Stomach (tissue), 9 donors: ENCODE measurements around the gene ITPKA. TPM values are rescaled to one million over a fixed set of nuclear protein-coding genes. Genes with fewer than 3 reads are reported as not detected.

Source experiments
- DNase-seq, 2 donors: peaks; one replicate each; pipeline versions ENCODE4 v3.0.0 to v3.0.0-alpha.2; 2013 to 2019
- H3K27ac ChIP-seq, 5 donors: fragments of 200-600 bp in 4 of 5; sonication (generic) in 4 of 5; one replicate each; pipeline ENCODE4 v1.5.1; 2013 to 2019; ENCODE audit warnings: mild to moderate bottlenecking in 1 of 5, moderate library complexity in 1 of 5
- H3K27me3 ChIP-seq, 3 donors: fragments of 200-600 bp; sonication (generic); one replicate each; pipeline ENCODE4 v1.5.1; 2017 to 2019; ENCODE audit warnings: mixed run types in 1 of 3
- H3K36me3 ChIP-seq, 4 donors: fragments of 200-600 bp; sonication (generic); 1 replicate in 3 of 4; 2 replicates in 1 of 4; pipeline ENCODE4 v1.5.1; 2016 to 2019
- H3K4me1 ChIP-seq, 4 donors: fragments of 200-600 bp; sonication (generic); one replicate each; pipeline ENCODE4 v1.5.1; 2016 to 2019
- H3K4me3 ChIP-seq, 4 donors: fragments of 200-600 bp; sonication (generic) in 3 of 4; one replicate each; pipeline ENCODE4 v1.5.1; 2016 to 2019; ENCODE audit warnings: mild to moderate bottlenecking in 1 of 4
- H3K9me3 ChIP-seq, 4 donors: fragments of 200-600 bp; sonication (generic); one replicate each; pipeline ENCODE4 v1.5.1; 2016 to 2019
- CTCF ChIP-seq, 7 experiments: fragments of 450-650 bp in 4 of 7; fragments of 200-600 bp in 3 of 7; sonication (generic) in 3 of 7; IDR thresholded peaks; one replicate each; pipeline ENCODE4 v1.5.1; 2016 to 2019; ENCODE audit warnings: antibody characterized with exemption in 7 of 7, control low read depth in 2 of 7, mild to moderate bottlenecking in 1 of 7
- EP300 ChIP-seq: sonication (generic); formaldehyde crosslinking; IDR thresholded peaks from one replicate; pipeline ENCODE4 v1.6.1; 2017; ENCODE audit warnings: antibody characterized with exemption
- POLR2A ChIP-seq, 4 donors: fragments of 450-650 bp; IDR thresholded peaks; one replicate each; pipeline ENCODE4 v1.6.1; 2016; ENCODE audit warnings: antibody characterized with exemption in 4 of 4, control low read depth in 2 of 4, mild to moderate bottlenecking in 1 of 4, moderate library complexity in 1 of 4
- POLR2AphosphoS5 ChIP-seq, 3 donors: sonication (generic); formaldehyde crosslinking; IDR thresholded peaks; one replicate each; pipeline ENCODE4 v1.6.1; 2016; ENCODE audit warnings: antibody characterized with exemption in 3 of 3
- WGBS, 5 donors: extraction: QIAGEN DNeasy Blood & Tissue Kit in 3 of 5; methylation state at CpG; one replicate each; pipeline versions ENCODE4 v1.1.5 to v1.1.7; 2013 to 2018; 5-methylcytosine and 5-hydroxymethylcytosine counted together
- intact Hi-C: fragments of 100-400 bp; cut with DNase I; formaldehyde crosslinking; loops from one replicate; pipeline ENCODE4 v1.15.1; 2023; ENCODE audit warnings: low total_unique reads
- polyA plus RNA-seq, 3 donors: library from polyadenylated mRNA; stranded (reverse); fragments of 200-250 nt; gene quantifications; one replicate each; pipeline ENCODE4 v1.2.3, GENCODE V29; 2013
- total RNA-seq, 5 donors: library from RNA; depleted of rRNA; stranded (reverse); fragments of >200 nt; gene quantifications; one replicate each; pipeline versions ENCODE4 v1.1.0 to v1.2.3, GENCODE V29; 2014 to 2016
- donor health status: healthy with polysubstance abuse.
- donor health status: Bipolar disorder and iron deficiency.
- donor health status: healthy.

The ITPKA gene
- total and polyA plus RNA-seq, 8 donors: 3.0 to 308 (median 30.4) TPM

GRCh38 chr15:41494190-41494921, 682 bp downstream of the ITPKA start:
- peak; percentile 43 to 74 for DNase-seq
- Histone ChIP-seq H3K27ac (peak overlapping the region; percentile 76 to 91 (median 85)), H3K27me3 (peaks cover 0 to 76% (median 22%) of the 10 kb centered on the region in 3 donors), H3K4me1 (peaks cover 42 to 51% (median 44%) of the 10 kb centered on the region in 4 donors), H3K36me3 (no peaks in the 10 kb centered on the region), H3K9me3 (no peaks in the 10 kb centered on the region), H3K4me3 (peak overlapping the region; percentile 58 to 76 (median 66))
- TF ChIP-seq EP300 (no peak), CTCF (IDR thresholded peaks at IDR 0.05) (no peak), POLR2A (IDR thresholded peaks at IDR 0.05) (no peak), POLR2AphosphoS5 (IDR thresholded peaks at IDR 0.05) (no peak)
- intact Hi-C loops: no loop called here
- WGBS, 5 donors: 0 to 1% (median 1%) methylated on average over 15 to 77 of the region's 77 CpGs

- 3 to 8% (median 4%) methylated on average over 39 to 60 of the region's 60 CpGs for WGBS, 5 donors
- peaks cover 42 to 51% (median 44%) of the 10 kb centered on the region in 4 donors for H3K4me1 ChIP-seq
- peaks cover 0 to 80% (median 22%) of the 10 kb centered on the region in 3 donors for H3K27me3 ChIP-seq
- DNase-seq: peak; percentile 40 to 59
- intact Hi-C loops: no loop called here
- peak overlapping the region; percentile 76 to 91 (median 85) for H3K27ac ChIP-seq
- no peak for TF ChIP-seq POLR2A (IDR thresholded peaks at IDR 0.05)
- TF ChIP-seq EP300: no peak
- no peak for TF ChIP-seq CTCF (IDR thresholded peaks at IDR 0.05)
- TF ChIP-seq POLR2AphosphoS5 (IDR thresholded peaks at IDR 0.05): no peak
- no peaks in the 10 kb centered on the region for H3K9me3 ChIP-seq
- H3K36me3 ChIP-seq: no peaks in the 10 kb centered on the region
- peak overlapping the region; percentile 58 to 76 (median 66) for H3K4me3 ChIP-seq
Measured at GRCh38 chr15:41494922-41495735, 1.5 kb downstream of the ITPKA start.

- no peaks in the 10 kb centered on the region for H3K9me3 ChIP-seq
- peak; percentile 89 to 91 for DNase-seq
- no peaks in the 10 kb centered on the region for H3K36me3 ChIP-seq
- peak overlapping the region; percentile 76 to 91 (median 85) for H3K27ac ChIP-seq
- intact Hi-C loops: no loop called here
- H3K27me3 ChIP-seq: peaks cover 0 to 84% (median 22%) of the 10 kb centered on the region in 3 donors
- peak in 2 of 3 donors; percentile 40 to 67 for TF ChIP-seq POLR2AphosphoS5 (IDR thresholded peaks at IDR 0.05)
- TF ChIP-seq EP300: no peak
- 12 to 43% (median 21%) methylated on average over 25 to 59 of the region's 59 CpGs for WGBS, 5 donors
- peaks cover 42 to 51% (median 44%) of the 10 kb centered on the region in 4 donors for H3K4me1 ChIP-seq
- H3K4me3 ChIP-seq: peak overlapping the region; percentile 58 to 76 (median 66)
Measured at GRCh38 chr15:41495736-41496599, 2.3 kb downstream of the ITPKA start.

GRCh38 chr15:41498657-41499056, 5.0 kb downstream of the ITPKA start:
- WGBS, 5 donors: 80 to 94% (median 86%) methylated on average over 2 of the region's 2 CpGs
- H3K9me3 ChIP-seq: no peaks in the 10 kb centered on the region
- no peak for TF ChIP-seq POLR2AphosphoS5 (IDR thresholded peaks at IDR 0.05)
- no peak for TF ChIP-seq POLR2A (IDR thresholded peaks at IDR 0.05)
- no peak for TF ChIP-seq CTCF (IDR thresholded peaks at IDR 0.05)
- no peak for TF ChIP-seq EP300
- intact Hi-C loops: no loop called here
- H3K4me1 ChIP-seq: peaks cover 43 to 58% (median 52%) of the 10 kb centered on the region in 4 donors
- H3K36me3 ChIP-seq: peaks cover 0 to 12% (median 5%) of the 10 kb centered on the region in 4 donors
- peaks cover 4 to 92% (median 40%) of the 10 kb centered on the region in 3 donors for H3K27me3 ChIP-seq
- no peak overlapping the region for H3K4me3 ChIP-seq
- DNase-seq: no peak
- H3K27ac ChIP-seq: no peak overlapping the region
